WTC11 (cell line): ENCODE data around the gene IQGAP2.

ENCODE experiments used
- CTCF ChIP-seq: fragments of 200-600 bp; IDR thresholded peaks from 2 replicates; pipeline ENCODE4 v1.8.0; 2022; ENCODE audit warnings: antibody characterized with exemption
- USF1 ChIP-seq: sonication (generic); formaldehyde crosslinking; IDR thresholded peaks from 2 replicates; pipeline ENCODE4 v1.8.0; 2022; ENCODE audit warnings: mild to moderate bottlenecking, missing genetic modification reagents

DNA sequence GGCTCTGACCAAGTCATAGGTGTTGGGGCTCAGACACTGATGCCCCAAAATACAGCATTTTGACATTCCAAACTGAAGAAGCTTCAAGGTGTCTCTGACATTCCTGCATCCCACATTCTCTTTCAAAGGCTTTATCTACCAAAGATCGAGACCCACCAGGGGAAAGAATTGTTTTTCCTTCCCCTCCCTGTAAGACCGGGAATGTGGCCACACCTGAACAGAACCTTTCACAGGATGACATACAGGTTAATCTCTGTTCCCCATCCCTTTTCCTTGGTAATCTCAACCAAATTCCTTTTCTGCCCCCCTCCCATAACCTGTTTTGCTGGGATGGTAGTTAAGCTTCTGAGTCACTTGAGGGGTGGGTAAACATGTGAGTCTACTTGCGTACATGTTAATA, 72.3 kb downstream of the IQGAP2 start:
- TF ChIP-seq CTCF (no peak), USF1 (CRISPR knock-in tag) (no peak)
